ENCODE results near the gene HIVEP3.

HIVEP3 gene

DNA sequence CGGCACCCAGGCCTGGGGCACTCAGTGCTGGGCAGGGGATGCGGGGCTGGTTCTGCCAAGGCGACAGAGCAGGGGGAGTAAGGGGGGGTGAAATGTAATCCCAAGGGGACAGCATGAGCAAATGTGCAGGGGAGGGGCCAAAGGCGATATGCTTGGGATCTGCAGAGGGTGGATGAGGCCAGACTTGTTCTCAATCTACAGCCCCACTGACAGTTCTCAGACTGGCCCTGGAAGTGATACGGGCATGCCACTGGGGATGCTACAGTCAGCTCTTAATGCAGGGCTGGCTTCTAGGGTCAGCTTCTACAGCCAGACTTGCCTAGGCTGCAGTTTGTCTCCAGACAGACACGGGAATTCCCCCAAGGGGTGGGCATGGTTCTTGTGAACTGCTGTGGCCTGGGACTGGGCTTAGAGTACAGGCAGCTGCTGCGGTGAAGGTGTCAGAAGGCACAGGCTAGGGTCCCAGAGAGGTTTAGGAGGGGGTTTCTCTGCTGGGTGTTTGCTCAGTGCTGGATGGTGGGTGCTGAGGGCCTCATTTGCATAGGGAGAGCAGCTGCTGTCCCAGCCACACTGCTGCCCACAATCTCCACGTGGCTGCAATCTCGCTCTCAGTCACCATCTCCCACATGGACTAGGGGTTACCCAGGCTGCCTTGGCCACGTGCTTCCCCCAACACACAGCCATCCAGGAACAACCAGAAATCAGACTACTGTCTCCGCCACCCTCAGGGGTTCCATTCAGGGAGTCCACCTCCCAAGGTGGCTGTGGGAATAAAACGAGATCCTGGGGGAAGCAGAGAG lies 190.1 kb downstream of the HIVEP3 start:
- DNase-seq (ENCODE audit: extremely low spot score), result peak; percentile 89
- POLR2A ChIA-PET, result no interaction called here
- CTCF ChIA-PET, result interaction anchor here (0.9 to 2.4 kb wide), 5 partner anchors 10 to 22 kb away, joined by 3 to 12 read pairs (median 5); no protein-coding TSS in a partner anchor
- TF ChIP-seq, protein P1, sequence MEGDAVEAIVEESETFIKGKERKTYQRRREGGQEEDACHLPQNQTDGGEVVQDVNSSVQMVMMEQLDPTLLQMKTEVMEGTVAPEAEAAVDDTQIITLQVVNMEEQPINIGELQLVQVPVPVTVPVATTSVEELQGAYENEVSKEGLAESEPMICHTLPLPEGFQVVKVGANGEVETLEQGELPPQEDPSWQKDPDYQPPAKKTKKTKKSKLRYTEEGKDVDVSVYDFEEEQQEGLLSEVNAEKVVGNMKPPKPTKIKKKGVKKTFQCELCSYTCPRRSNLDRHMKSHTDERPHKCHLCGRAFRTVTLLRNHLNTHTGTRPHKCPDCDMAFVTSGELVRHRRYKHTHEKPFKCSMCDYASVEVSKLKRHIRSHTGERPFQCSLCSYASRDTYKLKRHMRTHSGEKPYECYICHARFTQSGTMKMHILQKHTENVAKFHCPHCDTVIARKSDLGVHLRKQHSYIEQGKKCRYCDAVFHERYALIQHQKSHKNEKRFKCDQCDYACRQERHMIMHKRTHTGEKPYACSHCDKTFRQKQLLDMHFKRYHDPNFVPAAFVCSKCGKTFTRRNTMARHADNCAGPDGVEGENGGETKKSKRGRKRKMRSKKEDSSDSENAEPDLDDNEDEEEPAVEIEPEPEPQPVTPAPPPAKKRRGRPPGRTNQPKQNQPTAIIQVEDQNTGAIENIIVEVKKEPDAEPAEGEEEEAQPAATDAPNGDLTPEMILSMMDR (IDR thresholded peaks at IDR 0.05; ENCODE audit: control extremely low read depth, extremely low read depth, low read depth, missing control alignments), result no peak

DNA sequence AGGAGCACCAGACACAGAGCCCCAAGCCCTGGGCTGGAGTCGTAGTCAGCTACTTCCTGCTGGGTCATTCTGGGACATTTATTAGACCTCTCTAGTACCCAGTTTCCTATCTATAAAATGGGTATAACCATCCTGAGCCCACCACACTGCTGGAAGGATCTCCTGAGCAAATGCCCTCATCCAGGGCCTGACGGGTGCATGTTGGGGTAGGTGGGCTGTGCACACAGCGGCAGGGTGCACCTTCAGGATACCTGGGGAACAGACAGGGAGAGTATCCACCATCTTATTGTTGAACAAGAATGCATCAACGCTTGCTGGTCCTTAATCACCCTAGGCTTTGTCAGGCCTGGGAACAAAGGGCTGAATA lies 191.0 kb downstream of the HIVEP3 start:
- DNase-seq (ENCODE audit: extremely low spot score), result no peak
- TF ChIP-seq, protein P1 (IDR thresholded peaks at IDR 0.05; ENCODE audit: control extremely low read depth, extremely low read depth, low read depth, missing control alignments), result no peak
- ChIA-PET POLR2A (no interaction called here), CTCF (interaction anchor here (0.8 to 2.4 kb wide), 8 partner anchors 9 to 148 kb away, joined by 3 to 12 read pairs (median 4); no protein-coding TSS in a partner anchor)

DNA sequence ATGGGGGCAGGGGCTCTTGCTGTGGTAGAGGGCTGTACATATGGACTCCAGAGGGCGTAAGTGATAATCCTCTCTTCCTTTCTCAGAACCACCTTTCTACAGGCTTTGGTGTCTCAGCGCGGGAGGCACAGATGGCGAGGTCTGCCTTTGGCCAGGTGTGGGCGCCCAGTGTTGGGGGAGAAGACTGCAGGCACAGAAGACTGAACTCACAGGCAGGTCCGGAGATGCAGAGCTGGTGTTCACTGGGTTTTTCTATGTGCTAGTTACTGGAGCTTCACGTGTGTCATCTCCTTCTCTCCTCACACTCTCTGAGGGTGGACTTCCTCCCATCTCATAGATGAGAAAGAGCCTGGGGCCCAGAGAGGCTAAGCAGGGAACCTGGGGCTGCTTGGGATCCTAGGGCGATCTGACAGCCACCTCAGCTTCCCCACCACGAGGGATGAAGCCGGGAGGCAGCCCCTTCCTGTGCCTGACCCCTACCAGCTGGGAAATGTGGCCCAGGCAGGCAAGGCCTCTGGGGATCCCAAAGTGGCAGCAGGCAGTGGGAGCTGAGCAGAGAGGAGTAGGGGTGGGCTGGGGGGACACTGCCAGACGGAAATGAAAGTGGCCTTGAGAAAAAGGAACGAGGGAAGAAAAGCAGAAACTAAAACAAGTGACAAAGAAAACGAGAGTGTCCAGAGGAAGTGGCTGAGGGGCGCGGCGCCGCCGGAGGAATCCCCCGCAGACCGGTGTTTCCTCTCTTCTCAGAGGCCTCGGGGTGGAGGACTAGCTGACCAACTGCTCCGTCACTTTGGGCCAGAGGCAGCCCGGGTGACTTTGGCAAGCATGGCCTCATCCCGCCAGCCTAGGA lies 191.6 kb downstream of the HIVEP3 start:
- POLR2A ChIA-PET, result interaction anchor here (0.6 kb wide), 1 partner anchor 133 kb away, joined by 3 read pairs; no protein-coding TSS in a partner anchor
- CTCF ChIA-PET, result interaction anchor here (0.8 to 2.4 kb wide), 11 partner anchors 8 to 148 kb away, joined by 3 to 12 read pairs (median 3); no protein-coding TSS in a partner anchor

DNA sequence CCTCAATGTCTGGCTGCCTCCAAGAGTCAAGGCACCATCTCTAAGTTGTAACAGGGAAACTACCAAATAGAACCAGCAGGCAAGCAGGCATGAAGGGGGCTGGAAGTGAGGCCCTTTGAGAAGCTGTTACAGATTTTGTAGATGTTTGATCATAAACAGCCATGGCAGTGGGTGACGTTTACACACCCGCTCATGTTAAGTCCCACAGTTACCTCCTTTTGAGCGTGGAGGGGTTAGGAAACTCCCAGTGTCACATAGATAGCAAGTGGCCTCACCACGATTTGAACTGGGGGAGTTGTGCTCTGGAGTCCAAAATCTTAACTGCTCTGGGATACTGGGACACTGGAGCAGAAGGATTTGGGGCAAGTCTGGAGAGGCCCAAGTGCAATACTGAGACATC lies 192.4 kb downstream of the HIVEP3 start:
- TF ChIP-seq, protein P1 (IDR thresholded peaks at IDR 0.05; ENCODE audit: control extremely low read depth, extremely low read depth, low read depth, missing control alignments), result no peak
- ChIA-PET CTCF (interaction anchor here (1.0 to 2.4 kb wide), 5 partner anchors 18 to 86 kb away, joined by 3 to 12 read pairs (median 3); no protein-coding TSS in a partner anchor), POLR2A (no interaction called here)
- DNase-seq (ENCODE audit: extremely low spot score), result no peak

More for the DNA sequence above, 191.6 kb downstream of the HIVEP3 start:
- DNase-seq (ENCODE audit: extremely low spot score), result peak; percentile 74
- TF ChIP-seq, protein P1 (IDR thresholded peaks at IDR 0.05; ENCODE audit: control extremely low read depth, extremely low read depth, low read depth, missing control alignments), result peak; percentile 28

DNA sequence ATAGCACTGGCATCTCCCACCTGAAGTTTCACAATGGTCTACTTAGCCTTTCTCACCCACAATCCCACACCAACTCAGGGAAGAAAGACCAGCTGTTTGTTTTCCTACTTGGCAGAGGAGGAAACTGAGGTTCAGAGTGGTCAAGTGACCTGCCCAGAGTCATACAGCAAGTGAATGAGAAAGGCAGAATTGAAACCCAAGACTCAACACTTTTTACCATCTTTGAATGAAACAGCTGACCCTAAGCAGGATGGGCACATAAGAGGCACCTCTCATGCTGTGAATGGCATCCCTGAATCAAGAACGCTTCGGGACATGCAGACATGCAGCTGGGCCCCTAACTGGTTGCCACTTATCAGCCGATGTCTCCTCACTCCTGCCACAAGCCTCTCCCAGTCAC lies 193.8 kb downstream of the HIVEP3 start:
- TF ChIP-seq, protein P1 (IDR thresholded peaks at IDR 0.05; ENCODE audit: control extremely low read depth, extremely low read depth, low read depth, missing control alignments), result no peak
- ChIA-PET POLR2A (no interaction called here), CTCF (interaction anchor here (1.0 to 1.9 kb wide), 2 partner anchors 14 to 41 kb away, joined by 4 to 5 read pairs; no protein-coding TSS in a partner anchor)
- DNase-seq (ENCODE audit: extremely low spot score), result no peak

DNA sequence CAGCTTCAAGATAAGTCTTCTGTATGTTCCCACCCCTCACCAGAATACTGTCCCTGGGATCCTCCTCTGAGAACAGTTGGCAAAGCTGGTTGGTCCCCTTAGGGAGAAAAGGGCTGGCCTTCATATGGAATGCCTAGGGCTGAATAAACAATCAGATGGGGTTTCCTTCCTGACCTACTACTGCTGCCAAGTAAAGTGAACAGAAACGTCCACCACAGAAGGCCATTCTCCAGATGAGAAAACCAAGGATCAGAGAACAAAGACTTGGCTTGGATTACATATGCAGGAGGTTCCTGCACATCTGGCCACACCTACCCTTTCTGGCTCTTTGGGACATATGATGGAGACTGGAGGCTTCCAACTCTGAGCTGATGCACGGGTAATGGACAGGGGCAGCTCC lies 194.5 kb downstream of the HIVEP3 start:
- CTCF ChIA-PET, result interaction anchor here (1.0 to 1.9 kb wide), 4 partner anchors 13 to 40 kb away, joined by 3 to 5 read pairs (median 4); no protein-coding TSS in a partner anchor
- DNase-seq (ENCODE audit: extremely low spot score), result no peak
- TF ChIP-seq, protein P1 (IDR thresholded peaks at IDR 0.05; ENCODE audit: control extremely low read depth, extremely low read depth, low read depth, missing control alignments), result no peak
- POLR2A ChIA-PET, result no interaction called here

Measured in GM10248 (cell line).